SU-DHL-6 (cell line): Measurements from ENCODE around the gene PIAS3.

Experiments used
- H2AFZ ChIP-seq: fragments of 200-600 bp; sonication (generic); 2 replicates; pipeline ENCODE4 v1.6.1; 2014; ENCODE audit warnings: low read depth, mild to moderate bottlenecking, moderate library complexity, mixed read lengths, antibody characterized with exemption, low read length; ENCODE audit not compliant: severe bottlenecking
- H3F3A ChIP-seq: fragments of 200-600 bp; shearing (Covaris generic); 2 replicates; pipeline ENCODE4 v1.6.0; 2016; ENCODE audit warnings: antibody characterized with exemption, mild to moderate bottlenecking; ENCODE audit not compliant: insufficient read depth
- H3K27ac ChIP-seq: fragments of 200-600 bp; sonication (generic); 2 replicates; pipeline ENCODE4 v1.5.1; 2016; ENCODE audit warnings: low read depth, mild to moderate bottlenecking, low read length, moderate library complexity, mixed read lengths
- H3K27me3 ChIP-seq: fragments of 200-600 bp; sonication (generic), shearing (Covaris generic); 2 replicates; pipeline ENCODE4 v1.6.0; 2014; ENCODE audit warnings: mild to moderate bottlenecking, low read length
- H3K36me3 ChIP-seq: fragments of 200-600 bp; sonication (generic); 2 replicates; pipeline ENCODE4 v1.6.1; 2014; ENCODE audit warnings: mild to moderate bottlenecking, low read length, mixed read lengths
- H3K4me2 ChIP-seq: fragments of 300-600, 200-600 bp; shearing (Covaris generic), sonication (generic); 2 replicates; pipeline ENCODE4 v1.6.0; 2014; ENCODE audit warnings: low read length, low read depth, mild to moderate bottlenecking; ENCODE audit not compliant: poor library complexity, severe bottlenecking
- H3K4me3 ChIP-seq: fragments of 200-600 bp; sonication (generic); 2 replicates; pipeline ENCODE4 v1.5.1; 2014; ENCODE audit warnings: antibody characterized with exemption, low read length, mild to moderate bottlenecking, mixed read lengths; ENCODE audit not compliant: insufficient read depth, poor library complexity, severe bottlenecking
- H3K79me2 ChIP-seq: fragments of 200-600 bp; sonication (generic); 2 replicates; pipeline ENCODE4 v1.6.1; 2014; ENCODE audit warnings: mild to moderate bottlenecking, low read length, moderate library complexity; ENCODE audit not compliant: insufficient read depth
- H3K9ac ChIP-seq: fragments of 200-600 bp; sonication (generic); 2 replicates; pipeline ENCODE4 v1.7.0; 2014; ENCODE audit warnings: mild to moderate bottlenecking, low read length
- H3K9me2 ChIP-seq: fragments of 200-600 bp; sonication (generic); replicated peaks from 2 replicates; pipeline ENCODE4 v1.6.1; 2014; ENCODE audit warnings: low read length; ENCODE audit not compliant: insufficient read depth
- H3K9me3 ChIP-seq: fragments of 200-600 bp; sonication (generic); 2 replicates; pipeline ENCODE4 v1.6.1; 2014; ENCODE audit warnings: low read length, mixed read lengths; ENCODE audit not compliant: insufficient read depth
- H4K20me1 ChIP-seq: fragments of 200-600 bp; sonication (generic); 2 replicates; pipeline ENCODE4 v1.6.1; 2014; ENCODE audit warnings: low read depth, mild to moderate bottlenecking, antibody characterized with exemption, low read length, moderate library complexity, mixed read lengths
- EZH2phosphoT487 ChIP-seq: fragments of 200-600 bp; sonication (generic), shearing (Covaris generic); conservative IDR thresholded peaks from 2 replicates; pipeline ENCODE4 v1.6.1; 2018; ENCODE audit warnings: mild to moderate bottlenecking, antibody characterized with exemption, low read length, moderate library complexity, mixed read lengths
- TF ChIP-seq, protein P1 (sequence below): fragments of 200-600 bp; sonication (generic); IDR thresholded peaks from one replicate; pipeline ENCODE4 v1.5.1; 2017; ENCODE audit warnings: antibody characterized with exemption, mild to moderate bottlenecking, low read length, moderate library complexity; ENCODE audit not compliant: insufficient read depth, poor library complexity, severe bottlenecking

Gene PIAS3

GRCh38 chr1:145895471-145895870 lies 36.6 kb upstream of the PIAS3 start:
- no peak overlapping the region for H3K4me2 ChIP-seq
- H4K20me1 ChIP-seq, result no peaks in the 10 kb centered on the region
- H3K79me2 ChIP-seq, result no peaks in the 10 kb centered on the region
- no peaks in the 10 kb centered on the region for H3K27me3 ChIP-seq
- no peaks in the 10 kb centered on the region for H3K9me3 ChIP-seq
- H2AFZ ChIP-seq, result no peak overlapping the region
- TF ChIP-seq, protein P1, sequence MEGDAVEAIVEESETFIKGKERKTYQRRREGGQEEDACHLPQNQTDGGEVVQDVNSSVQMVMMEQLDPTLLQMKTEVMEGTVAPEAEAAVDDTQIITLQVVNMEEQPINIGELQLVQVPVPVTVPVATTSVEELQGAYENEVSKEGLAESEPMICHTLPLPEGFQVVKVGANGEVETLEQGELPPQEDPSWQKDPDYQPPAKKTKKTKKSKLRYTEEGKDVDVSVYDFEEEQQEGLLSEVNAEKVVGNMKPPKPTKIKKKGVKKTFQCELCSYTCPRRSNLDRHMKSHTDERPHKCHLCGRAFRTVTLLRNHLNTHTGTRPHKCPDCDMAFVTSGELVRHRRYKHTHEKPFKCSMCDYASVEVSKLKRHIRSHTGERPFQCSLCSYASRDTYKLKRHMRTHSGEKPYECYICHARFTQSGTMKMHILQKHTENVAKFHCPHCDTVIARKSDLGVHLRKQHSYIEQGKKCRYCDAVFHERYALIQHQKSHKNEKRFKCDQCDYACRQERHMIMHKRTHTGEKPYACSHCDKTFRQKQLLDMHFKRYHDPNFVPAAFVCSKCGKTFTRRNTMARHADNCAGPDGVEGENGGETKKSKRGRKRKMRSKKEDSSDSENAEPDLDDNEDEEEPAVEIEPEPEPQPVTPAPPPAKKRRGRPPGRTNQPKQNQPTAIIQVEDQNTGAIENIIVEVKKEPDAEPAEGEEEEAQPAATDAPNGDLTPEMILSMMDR, result no peak
- no peak for TF ChIP-seq EZH2phosphoT487
- no peaks in the 10 kb centered on the region for H3F3A ChIP-seq
- no peaks in the 10 kb centered on the region for H3K9me2 ChIP-seq
- H3K27ac ChIP-seq, result no peak overlapping the region
- no peak overlapping the region for H3K4me3 ChIP-seq
- H3K9ac ChIP-seq, result no peak overlapping the region
- H3K36me3 ChIP-seq, result no peaks in the 10 kb centered on the region

DNA sequence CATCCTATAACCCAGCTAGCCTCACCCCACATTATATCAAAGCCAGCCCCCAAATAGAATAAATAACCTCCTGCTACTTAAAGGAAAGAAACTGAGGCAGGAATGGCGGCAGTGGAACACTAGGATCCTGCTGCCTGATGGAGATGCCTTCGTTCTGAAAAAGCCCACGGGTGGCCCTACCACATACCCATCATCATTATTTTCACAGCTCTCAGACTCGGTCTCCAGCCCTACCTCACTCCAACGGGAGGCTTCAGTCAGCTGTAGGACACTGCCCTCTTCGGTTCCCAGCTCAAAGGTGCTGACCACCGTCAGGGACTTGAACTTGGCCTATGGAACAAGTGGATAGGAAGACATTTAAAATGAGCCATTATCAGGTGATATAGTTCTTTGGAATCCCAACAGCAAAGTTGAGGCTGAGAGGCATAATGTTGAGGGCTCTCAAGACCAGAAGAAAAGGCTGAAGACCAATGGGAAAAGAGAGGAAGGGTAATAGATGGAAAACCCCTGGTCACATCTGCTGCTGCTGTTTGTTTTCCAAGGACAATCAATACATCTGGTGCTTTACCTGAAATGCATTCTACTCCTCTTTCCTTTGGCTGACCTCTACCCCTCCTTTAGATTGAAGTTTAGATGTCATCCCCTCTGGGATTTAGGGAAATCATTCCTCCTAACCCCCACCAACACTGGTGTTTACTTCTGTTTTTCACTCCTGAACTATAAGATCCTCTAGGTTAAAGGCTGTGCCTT lies 34.6 kb upstream of the PIAS3 start:
- TF ChIP-seq, protein P1, result no peak
- TF ChIP-seq EZH2phosphoT487, result no peak
- no peaks in the 10 kb centered on the region for H4K20me1 ChIP-seq
- no peak overlapping the region for H3K4me2 ChIP-seq
- no peak overlapping the region for H3K27ac ChIP-seq
- no peaks in the 10 kb centered on the region for H3K9me3 ChIP-seq
- no peaks in the 10 kb centered on the region for H3K9me2 ChIP-seq
- no peaks in the 10 kb centered on the region for H3K36me3 ChIP-seq
- no peaks in the 10 kb centered on the region for H3K27me3 ChIP-seq
- no peaks in the 10 kb centered on the region for H3F3A ChIP-seq
- H3K79me2 ChIP-seq, result no peaks in the 10 kb centered on the region
- no peak overlapping the region for H3K4me3 ChIP-seq
- H2AFZ ChIP-seq, result no peak overlapping the region
- no peak overlapping the region for H3K9ac ChIP-seq

DNA sequence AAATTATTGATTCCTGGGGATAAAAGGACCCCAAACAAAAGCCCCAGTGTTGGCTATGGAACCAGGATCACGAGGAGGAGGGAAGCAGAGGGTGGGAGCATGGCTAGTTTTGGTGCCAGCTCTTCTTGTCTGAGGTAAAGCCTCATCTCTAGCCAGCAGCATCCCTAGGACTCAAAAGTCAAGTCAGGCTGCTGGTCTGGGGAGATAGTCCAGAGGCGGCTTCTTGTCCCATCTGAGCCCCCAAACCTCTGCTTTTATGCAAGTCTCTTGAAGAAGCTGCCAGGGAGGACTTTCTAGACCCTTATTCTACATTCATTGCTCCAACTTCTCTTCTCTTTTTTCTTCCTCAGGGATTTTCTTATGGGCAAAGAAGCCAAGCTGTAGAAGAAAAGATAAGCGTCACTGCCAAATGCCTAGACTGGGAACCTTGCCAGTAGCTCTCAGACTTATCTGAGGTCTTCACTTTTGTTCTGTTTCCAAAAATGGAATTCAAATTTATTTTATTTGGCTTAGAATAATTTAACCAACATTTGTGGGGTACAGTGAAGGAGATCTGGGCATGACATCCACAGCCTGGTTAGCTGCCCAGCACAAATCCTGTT lies 33.7 kb upstream of the PIAS3 start:
- TF ChIP-seq, protein P1, result no peak
- TF ChIP-seq EZH2phosphoT487, result no peak
- H3K9me2 ChIP-seq, result no peaks in the 10 kb centered on the region
- H4K20me1 ChIP-seq, result no peaks in the 10 kb centered on the region
- H3K27ac ChIP-seq, result no peak overlapping the region
- H3K36me3 ChIP-seq, result no peaks in the 10 kb centered on the region
- no peak overlapping the region for H3K9ac ChIP-seq
- H3F3A ChIP-seq, result no peaks in the 10 kb centered on the region
- H2AFZ ChIP-seq, result no peak overlapping the region
- H3K9me3 ChIP-seq, result no peaks in the 10 kb centered on the region
- no peaks in the 10 kb centered on the region for H3K79me2 ChIP-seq
- no peak overlapping the region for H3K4me2 ChIP-seq
- H3K4me3 ChIP-seq, result no peak overlapping the region
- no peaks in the 10 kb centered on the region for H3K27me3 ChIP-seq
